Esophagus muscularis mucosa (tissue), 4 donors: Measurements from ENCODE around the gene KPNA6. TPM values are rescaled to one million over a fixed set of nuclear protein-coding genes. Genes with fewer than 3 reads are reported as not detected.

Source experiments
- DNase-seq: peaks from one replicate; pipeline ENCODE4 v3.0.0-alpha.2; 2017; ENCODE audit errors: extremely low spot score
- H3K27ac ChIP-seq, 4 donors: fragments of 200-600 bp; sonication (generic); replicated peaks in 1 of 4; 1 replicate in 3 of 4; 2 replicates in 1 of 4; pipeline ENCODE4 v1.5.1; 2016 to 2019; ENCODE audit warnings: mild to moderate bottlenecking in 1 of 4
- H3K27me3 ChIP-seq, 4 donors: fragments of 200-600 bp; sonication (generic); one replicate each; pipeline versions ENCODE4 v1.5.1 to v1.6.0; 2016 to 2019
- H3K36me3 ChIP-seq, 4 donors: fragments of 200-600 bp; sonication (generic); one replicate each; pipeline ENCODE4 v1.5.1; 2016 to 2019
- H3K4me1 ChIP-seq, 4 donors: fragments of 200-600 bp; sonication (generic); one replicate each; pipeline ENCODE4 v1.5.1; 2016 to 2019
- H3K4me3 ChIP-seq, 4 donors: fragments of 200-600 bp; sonication (generic); 1 replicate in 2 of 4; 2 replicates in 2 of 4; pipeline ENCODE4 v1.5.1; 2016 to 2019; ENCODE audit warnings: mild to moderate bottlenecking in 4 of 4, moderate library complexity in 1 of 4
- H3K9me3 ChIP-seq, 4 donors: fragments of 200-600 bp; sonication (generic); 1 replicate in 3 of 4; 2 replicates in 1 of 4; pipeline ENCODE4 v1.5.1; 2016 to 2019
- CTCF ChIP-seq, 3 experiments: fragments of 200-600 bp in 2 of 3; fragments of 450-650 bp in 1 of 3; sonication (generic) in 2 of 3; IDR thresholded peaks; one replicate each; pipeline ENCODE4 v1.5.1; 2017 to 2019; ENCODE audit warnings: antibody characterized with exemption in 3 of 3, mild to moderate bottlenecking in 2 of 3, moderate library complexity in 1 of 3
- EP300 ChIP-seq: sonication (generic); formaldehyde crosslinking; IDR thresholded peaks from one replicate; pipeline ENCODE4 v1.6.1; 2017; ENCODE audit warnings: antibody characterized with exemption
- POLR2A ChIP-seq: fragments of 450-650 bp; IDR thresholded peaks from one replicate; pipeline ENCODE4 v1.6.1; 2017; ENCODE audit warnings: antibody characterized with exemption, moderate library complexity, mild to moderate bottlenecking, low read depth
- POLR2AphosphoS5 ChIP-seq, 2 donors: sonication (generic); formaldehyde crosslinking; IDR thresholded peaks; one replicate each; pipeline ENCODE4 v1.6.1; 2017; ENCODE audit warnings: antibody characterized with exemption in 2 of 2
- WGBS: methylation state at CpG from one replicate; pipeline ENCODE4 v1.1.5; 2018; 5-methylcytosine and 5-hydroxymethylcytosine counted together
- intact Hi-C: fragments of 100-400 bp; cut with DNase I; formaldehyde crosslinking; loops from one replicate; pipeline ENCODE4 v1.15.1; 2023
- total RNA-seq, 4 donors: library from RNA; depleted of rRNA; stranded (reverse); fragments of >200 nt; gene quantifications; one replicate each; pipeline versions ENCODE4 v1.1.0 to v1.2.1, GENCODE V29; 2016

Gene KPNA6
- total RNA-seq, 4 donors from 2014 or later = 47.8 to 71.3 (median 55.4) TPM

DNA sequence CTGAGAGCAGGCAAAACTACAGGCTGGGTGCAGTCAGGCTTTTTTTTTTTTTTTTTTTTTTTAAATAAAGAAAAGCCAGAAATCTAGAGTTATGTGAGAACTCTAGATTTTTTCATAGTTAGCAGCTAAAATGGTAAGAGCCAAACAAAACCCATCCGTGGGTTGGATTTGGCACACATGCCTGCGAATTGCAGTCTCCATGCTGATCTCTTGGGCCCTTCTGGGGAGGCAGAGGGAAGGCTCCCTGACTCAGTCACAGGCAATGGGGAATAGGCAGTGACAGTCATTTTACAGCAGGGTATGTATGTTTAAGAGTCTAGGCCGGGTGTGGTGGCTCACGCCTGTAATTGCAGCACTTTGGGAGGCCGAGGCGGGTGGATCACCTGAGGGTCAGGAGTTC is 74.2 kb downstream of the KPNA6 start:
- peaks cover 0 to 3% (median 0%) of the 10 kb centered on the region in 4 donors for H3K9me3 ChIP-seq
- WGBS = 83% methylated on average over 6 of the region's 6 CpGs
- DNase-seq = no peak
- H3K27ac ChIP-seq = no peak overlapping the region
- no peak for TF ChIP-seq CTCF (IDR thresholded peaks at IDR 0.05)
- TF ChIP-seq EP300 = no peak
- no peak for TF ChIP-seq POLR2AphosphoS5 (IDR thresholded peaks at IDR 0.05)
- no peak for TF ChIP-seq POLR2A
- intact Hi-C loops = no loop called here
- peaks cover 10 to 58% (median 43%) of the 10 kb centered on the region in 4 donors for H3K36me3 ChIP-seq
- H3K4me3 ChIP-seq = peak overlapping the region in 2 of 4 donors; percentile 2 to 66
- H3K4me1 ChIP-seq = peaks cover 53 to 81% (median 69%) of the 10 kb centered on the region in 4 donors
- no peaks in the 10 kb centered on the region for H3K27me3 ChIP-seq

DNA sequence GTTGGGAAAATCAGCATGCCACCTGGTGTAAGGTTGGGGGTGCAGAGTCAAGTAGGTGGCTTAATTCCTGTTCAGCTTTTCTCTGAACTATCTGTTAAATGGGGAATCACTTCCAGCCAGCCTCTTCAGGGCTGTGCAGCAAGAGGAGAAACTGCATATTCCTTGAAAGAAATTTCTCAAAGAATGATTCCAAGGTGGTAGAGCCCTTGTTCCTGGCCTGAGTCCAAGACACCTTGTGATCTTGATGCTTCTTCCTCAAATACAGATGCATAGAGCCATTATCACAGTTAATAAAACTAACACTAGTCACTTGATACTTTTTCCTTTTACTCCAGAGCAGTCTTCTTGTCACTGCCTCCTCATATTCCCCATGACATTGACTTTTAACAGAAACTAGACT is 76.8 kb downstream of the KPNA6 start:
- H3K27ac ChIP-seq = no peak overlapping the region
- H3K36me3 ChIP-seq = peaks cover 35 to 84% (median 69%) of the 10 kb centered on the region in 4 donors
- no peak for DNase-seq
- intact Hi-C loops = no loop called here
- no peaks in the 10 kb centered on the region for H3K27me3 ChIP-seq
- H3K4me3 ChIP-seq = no peak overlapping the region
- TF ChIP-seq POLR2A (no peak), POLR2AphosphoS5 (IDR thresholded peaks at IDR 0.05) (no peak), EP300 (no peak), CTCF (IDR thresholded peaks at IDR 0.05) (no peak)
- H3K4me1 ChIP-seq = peaks cover 45 to 73% (median 61%) of the 10 kb centered on the region in 4 donors
- peaks cover 0 to 3% (median 0%) of the 10 kb centered on the region in 4 donors for H3K9me3 ChIP-seq

- Histone ChIP-seq H3K36me3 (peaks cover 49 to 98% (median 84%) of the 10 kb centered on the region in 4 donors), H3K9me3 (peaks cover 0 to 3% (median 0%) of the 10 kb centered on the region in 4 donors), H3K27me3 (no peaks in the 10 kb centered on the region), H3K4me3 (no peak overlapping the region), H3K27ac (no peak overlapping the region), H3K4me1 (peaks cover 37 to 61% (median 54%) of the 10 kb centered on the region in 4 donors)
- 89% methylated on average over 2 of the region's 2 CpGs for WGBS
- TF ChIP-seq POLR2A (no peak), POLR2AphosphoS5 (IDR thresholded peaks at IDR 0.05) (no peak), EP300 (no peak), CTCF (IDR thresholded peaks at IDR 0.05) (no peak)
- no peak for DNase-seq
- intact Hi-C loops = no loop called here
Measured at GRCh38 chr1:32186077-32186476, 78.2 kb downstream of the KPNA6 start.

- TF ChIP-seq CTCF (IDR thresholded peaks at IDR 0.05) = no peak
- TF ChIP-seq EP300 = no peak
- no peak for TF ChIP-seq POLR2A
- TF ChIP-seq POLR2AphosphoS5 (IDR thresholded peaks at IDR 0.05) = no peak
- Histone ChIP-seq H3K27me3 (no peaks in the 10 kb centered on the region), H3K27ac (no peak overlapping the region), H3K36me3 (peaks cover 53 to 98% (median 86%) of the 10 kb centered on the region in 4 donors), H3K9me3 (peaks cover 0 to 3% (median 0%) of the 10 kb centered on the region in 4 donors), H3K4me1 (peaks cover 33 to 57% (median 49%) of the 10 kb centered on the region in 4 donors), H3K4me3 (no peak overlapping the region)
- intact Hi-C loops = no loop called here
- 96% methylated on average over 2 of the region's 2 CpGs for WGBS
- DNase-seq = no peak
Measured at GRCh38 chr1:32186491-32186890, 78.6 kb downstream of the KPNA6 start.

GRCh38 chr1:32187850-32188249 is 80.0 kb downstream of the KPNA6 start:
- Histone ChIP-seq H3K4me1 (peaks cover 24 to 43% (median 36%) of the 10 kb centered on the region in 4 donors), H3K36me3 (peaks cover 67 to 98% (median 90%) of the 10 kb centered on the region in 4 donors), H3K27ac (no peak overlapping the region), H3K4me3 (no peak overlapping the region), H3K27me3 (no peaks in the 10 kb centered on the region), H3K9me3 (peaks cover 0 to 3% (median 0%) of the 10 kb centered on the region in 4 donors)
- DNase-seq = no peak
- intact Hi-C loops = no loop called here
- WGBS = 94% methylated on average over 9 of the region's 9 CpGs
- TF ChIP-seq POLR2A (no peak), EP300 (no peak), POLR2AphosphoS5 (IDR thresholded peaks at IDR 0.05) (no peak)
